HG02970 (cell line): ENCODE data around the gene STOX2.

Experiments used
- ATAC-seq: cut with Tn5 transposase; IDR thresholded peaks from one replicate; pipeline ENCODE4 v1.9.1; 2021; ENCODE audit warnings: mild to moderate bottlenecking, moderate library complexity, moderate number of reproducible peaks; ENCODE audit not compliant: unreplicated experiment, low FRiP score

Gene STOX2

GRCh38 chr4:183889190-183889589 lies 15.9 kb upstream of the STOX2 start:
- ATAC-seq = no peak

DNA sequence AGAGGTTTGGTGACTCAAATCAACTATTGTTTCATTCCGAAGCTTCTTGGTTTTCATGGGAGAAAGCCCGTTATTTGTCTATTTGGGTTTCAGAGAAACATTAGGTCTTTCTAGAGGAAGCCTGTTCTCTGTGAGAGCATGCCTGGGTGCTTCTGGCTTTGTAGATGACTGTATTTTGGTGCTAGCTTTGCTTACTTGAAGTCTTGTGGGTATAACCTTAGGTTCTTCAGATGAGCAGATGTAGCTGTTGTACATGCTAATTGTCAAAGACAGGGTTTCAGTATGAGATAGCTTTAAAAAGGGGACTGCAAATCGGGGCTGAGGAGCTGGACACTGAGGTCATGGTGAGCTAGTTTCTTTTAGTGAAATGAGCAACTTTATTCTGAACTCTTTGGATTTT lies 7.9 kb upstream of the STOX2 start:
- no peak for ATAC-seq

DNA sequence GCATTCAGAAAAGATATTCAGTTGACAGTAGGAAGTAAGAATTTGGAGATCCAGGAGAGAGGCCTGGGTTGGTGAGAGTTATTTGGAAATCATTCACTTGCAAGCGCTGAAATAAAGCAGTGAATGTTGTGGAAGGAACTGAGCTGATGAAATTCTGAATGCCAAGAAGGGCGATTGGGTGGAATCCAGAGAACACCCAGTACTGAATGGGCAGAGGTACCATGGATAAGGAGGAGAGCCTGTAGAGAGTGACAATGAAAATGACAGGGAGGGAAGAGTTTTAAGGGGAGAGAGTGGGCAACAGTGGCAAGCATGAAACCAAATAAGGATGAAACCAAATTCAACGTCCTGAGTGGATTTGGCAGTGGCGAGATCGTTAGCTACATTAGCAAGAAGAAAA lies 6.7 kb upstream of the STOX2 start:
- ATAC-seq = no peak

GRCh38 chr4:183903021-183903760 lies 1.9 kb upstream of the STOX2 start:
- no peak for ATAC-seq

GRCh38 chr4:183905593-183906488 lies 734 bp downstream of the STOX2 start:
- ATAC-seq = no peak

- ATAC-seq = no peak
Measured at GRCh38 chr4:183906489-183906738, 1.3 kb downstream of the STOX2 start.

DNA sequence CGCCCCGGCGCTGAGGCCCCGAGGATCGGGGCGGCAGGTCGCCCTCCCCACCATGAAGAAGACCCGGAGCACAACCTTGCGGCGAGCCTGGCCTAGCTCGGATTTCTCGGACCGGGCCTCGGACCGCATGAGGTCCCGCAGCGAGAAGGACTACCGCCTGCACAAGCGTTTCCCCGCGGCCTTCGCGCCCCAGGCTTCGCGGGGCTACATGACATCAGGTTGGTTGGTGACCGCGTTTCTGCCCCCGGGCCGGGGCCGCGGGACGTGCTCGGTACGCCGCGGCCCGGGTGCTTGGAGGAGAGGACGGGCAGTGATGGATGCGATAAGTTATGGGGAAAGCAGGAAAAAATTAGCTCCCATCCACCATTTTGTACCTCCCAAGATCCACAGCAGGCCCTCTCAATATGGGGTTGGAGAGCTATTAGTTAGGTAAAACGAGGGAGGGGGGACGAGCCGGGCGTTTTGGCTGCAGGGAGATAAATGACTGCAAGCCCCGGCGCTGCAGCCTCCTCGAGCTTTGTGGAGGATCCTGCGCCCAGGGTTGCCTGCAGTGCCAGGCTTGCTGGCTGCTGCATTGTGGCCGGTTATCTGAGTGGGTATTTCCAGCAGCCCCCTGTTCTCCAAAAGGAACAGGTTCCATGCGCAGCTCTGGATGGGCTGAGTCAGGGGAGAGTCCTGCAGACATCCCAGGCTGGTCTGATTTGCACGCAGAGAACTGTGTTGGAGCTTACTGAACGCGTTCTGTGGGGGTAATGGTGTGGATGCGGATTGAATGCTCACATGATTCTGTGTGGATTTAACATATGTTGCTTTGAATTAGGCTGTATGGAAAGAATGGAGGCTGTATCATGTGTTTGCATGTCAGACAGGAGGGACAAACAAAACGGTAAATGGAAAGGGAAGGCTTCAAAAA lies 1.9 kb downstream of the STOX2 start:
- ATAC-seq = no peak

GRCh38 chr4:183907871-183908683 lies 3.0 kb downstream of the STOX2 start:
- ATAC-seq = no peak

GRCh38 chr4:183909187-183909586 lies 4.1 kb downstream of the STOX2 start:
- ATAC-seq = no peak

- ATAC-seq = no peak
Measured at GRCh38 chr4:183909801-183910200, 4.7 kb downstream of the STOX2 start.

- no peak for ATAC-seq
Measured at GRCh38 chr4:183912585-183912984, 7.5 kb downstream of the STOX2 start.

GRCh38 chr4:183915976-183916375 lies 10.9 kb downstream of the STOX2 start:
- ATAC-seq = no peak

- no peak for ATAC-seq
Measured at GRCh38 chr4:183918696-183919095, 13.6 kb downstream of the STOX2 start.

DNA sequence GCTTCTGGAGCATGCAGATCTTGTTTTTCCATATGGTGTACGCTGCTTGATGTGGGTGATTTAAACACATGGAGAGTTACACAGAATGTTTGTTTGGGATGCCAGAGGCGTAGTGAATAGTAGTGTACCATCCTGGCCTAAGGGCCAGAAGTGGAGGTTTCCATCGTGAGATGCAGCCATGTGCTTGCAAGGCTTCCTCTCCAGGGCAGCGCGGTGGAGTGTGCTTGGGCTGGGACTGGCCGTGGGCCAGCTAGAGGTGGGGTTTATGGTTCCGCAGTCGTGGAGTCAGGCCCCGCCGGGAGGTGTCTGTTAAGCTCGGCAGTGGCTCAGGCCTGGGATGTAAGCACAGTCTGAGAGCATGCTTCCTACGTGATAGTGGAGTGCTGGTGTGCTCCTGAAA lies 14.0 kb downstream of the STOX2 start:
- no peak for ATAC-seq

DNA sequence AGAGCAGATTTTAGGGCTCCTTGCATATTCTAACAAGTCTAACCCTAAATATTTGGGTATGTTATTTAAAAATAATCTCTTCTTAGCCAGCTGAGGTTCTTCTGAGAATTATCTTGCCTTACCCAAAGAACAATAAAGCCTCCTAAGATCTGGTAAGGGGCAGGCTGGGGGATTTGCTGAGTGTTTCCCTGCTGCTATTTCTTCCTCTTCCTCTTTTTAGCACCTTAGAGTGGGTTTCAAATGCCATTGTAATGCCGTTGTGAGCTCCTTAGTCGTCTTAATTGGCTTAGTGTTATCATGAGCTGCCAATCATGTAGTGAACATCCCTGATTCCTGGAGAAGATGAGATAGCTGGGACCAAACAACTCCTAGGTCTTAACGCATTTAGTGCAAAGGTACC lies 15.4 kb downstream of the STOX2 start:
- ATAC-seq = no peak

GRCh38 chr4:183921335-183921734 lies 16.2 kb downstream of the STOX2 start:
- no peak for ATAC-seq

GRCh38 chr4:183924362-183925044 lies 19.4 kb downstream of the STOX2 start:
- ATAC-seq = no peak

DNA sequence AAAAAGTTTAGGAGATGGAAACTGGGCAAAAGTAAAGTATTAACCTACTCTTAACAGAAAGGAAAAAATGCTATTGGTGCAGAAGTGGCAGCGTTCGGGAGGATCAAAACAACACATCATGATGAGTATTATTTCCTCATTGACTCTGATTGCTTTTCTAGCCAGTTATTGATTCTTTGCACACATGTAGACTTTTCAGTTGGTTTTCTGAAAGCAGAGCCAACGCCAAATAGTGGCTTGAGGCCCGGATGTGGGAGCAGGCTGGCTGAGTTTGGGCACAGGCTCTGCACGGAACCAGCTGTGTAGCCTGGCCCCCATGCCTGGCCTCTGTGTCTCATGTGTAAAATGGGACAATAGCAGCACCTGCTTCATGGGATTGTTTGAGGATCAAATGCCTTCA lies 21.8 kb downstream of the STOX2 start:
- no peak for ATAC-seq

- no peak for ATAC-seq
Measured at GRCh38 chr4:183932576-183932975, 27.5 kb downstream of the STOX2 start.

DNA sequence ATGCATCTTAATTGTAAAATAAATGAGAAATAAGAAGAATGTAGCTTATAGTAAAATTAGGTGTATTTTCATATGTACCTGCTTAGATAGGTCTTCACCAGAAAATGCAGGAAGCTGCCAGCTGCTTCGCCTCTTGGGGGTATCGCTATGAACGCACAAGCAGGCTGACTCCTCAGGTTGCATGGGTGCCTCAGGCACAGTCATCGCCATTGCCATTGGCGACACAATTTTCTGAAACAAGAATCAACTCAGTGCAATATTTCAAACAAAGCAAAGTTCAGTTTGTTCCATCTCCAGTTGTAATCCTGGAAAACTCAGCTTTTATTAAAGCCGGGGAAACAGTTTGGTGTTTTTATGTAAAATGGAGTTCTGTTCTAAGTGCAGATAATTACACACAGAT lies 29.7 kb downstream of the STOX2 start:
- ATAC-seq = no peak
